ENCODE measurements around the gene ARSK.

DNA sequence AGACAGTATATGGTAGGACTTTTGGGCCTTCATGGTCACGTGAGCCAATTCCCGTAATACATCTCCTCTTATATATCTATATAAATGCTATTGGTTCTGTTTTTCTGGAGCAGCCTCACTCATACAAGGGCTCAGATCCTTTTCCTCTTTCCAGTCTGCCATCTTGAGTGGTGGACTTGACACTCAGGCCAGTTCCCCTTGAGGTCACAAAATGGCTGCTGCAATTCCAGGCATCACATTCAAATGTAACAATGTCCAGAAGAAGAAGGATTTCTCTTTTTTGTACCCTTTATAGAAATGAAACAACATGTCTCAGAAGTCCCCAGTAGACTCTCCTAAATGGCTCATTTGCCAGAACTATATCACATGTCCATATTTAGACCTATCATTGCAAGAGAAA lies 69.5 kb downstream of the ARSK start:
- TF ChIP-seq, protein P1, sequence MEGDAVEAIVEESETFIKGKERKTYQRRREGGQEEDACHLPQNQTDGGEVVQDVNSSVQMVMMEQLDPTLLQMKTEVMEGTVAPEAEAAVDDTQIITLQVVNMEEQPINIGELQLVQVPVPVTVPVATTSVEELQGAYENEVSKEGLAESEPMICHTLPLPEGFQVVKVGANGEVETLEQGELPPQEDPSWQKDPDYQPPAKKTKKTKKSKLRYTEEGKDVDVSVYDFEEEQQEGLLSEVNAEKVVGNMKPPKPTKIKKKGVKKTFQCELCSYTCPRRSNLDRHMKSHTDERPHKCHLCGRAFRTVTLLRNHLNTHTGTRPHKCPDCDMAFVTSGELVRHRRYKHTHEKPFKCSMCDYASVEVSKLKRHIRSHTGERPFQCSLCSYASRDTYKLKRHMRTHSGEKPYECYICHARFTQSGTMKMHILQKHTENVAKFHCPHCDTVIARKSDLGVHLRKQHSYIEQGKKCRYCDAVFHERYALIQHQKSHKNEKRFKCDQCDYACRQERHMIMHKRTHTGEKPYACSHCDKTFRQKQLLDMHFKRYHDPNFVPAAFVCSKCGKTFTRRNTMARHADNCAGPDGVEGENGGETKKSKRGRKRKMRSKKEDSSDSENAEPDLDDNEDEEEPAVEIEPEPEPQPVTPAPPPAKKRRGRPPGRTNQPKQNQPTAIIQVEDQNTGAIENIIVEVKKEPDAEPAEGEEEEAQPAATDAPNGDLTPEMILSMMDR (IDR thresholded peaks at IDR 0.05) = no peak
- no peak for TF ChIP-seq EP300 (IDR thresholded peaks at IDR 0.05)

All from upper lobe of left lung (tissue), 4 donors.